OCI-LY1 (cell line): ENCODE data around the gene CTNNA3.

Experiments used
- H2AFZ ChIP-seq: fragments of 200-600 bp; sonication (generic), shearing (Covaris generic); 2 replicates; pipeline ENCODE4 v1.6.0; 2014; ENCODE audit warnings: antibody characterized with exemption, mild to moderate bottlenecking, low read length
- H3F3A ChIP-seq: fragments of 200-600 bp; sonication (generic), shearing (Covaris generic); 2 replicates; pipeline ENCODE4 v1.6.0; 2014; ENCODE audit warnings: mild to moderate bottlenecking, antibody characterized with exemption, low read length, moderate library complexity; ENCODE audit not compliant: insufficient read depth
- H3K27ac ChIP-seq: fragments of 200-600 bp; sonication (generic); 2 replicates; pipeline ENCODE4 v1.5.1; 2014; ENCODE audit warnings: low read length, mixed run types, mild to moderate bottlenecking, low read depth; ENCODE audit not compliant: poor library complexity, severe bottlenecking
- H3K27me3 ChIP-seq: fragments of 200-600 bp; sonication (generic); 2 replicates; pipeline ENCODE4 v1.6.0; 2014; ENCODE audit warnings: antibody characterized with exemption, mild to moderate bottlenecking, low read length, moderate library complexity; ENCODE audit not compliant: insufficient read depth
- H3K36me3 ChIP-seq: fragments of 200-600 bp; sonication (generic); 2 replicates; pipeline ENCODE4 v1.6.1; 2014; ENCODE audit warnings: mild to moderate bottlenecking, antibody characterized with exemption, low read length, moderate library complexity, mixed read lengths; ENCODE audit not compliant: insufficient read depth
- H3K4me1 ChIP-seq: fragments of 200-600 bp; sonication (generic); 2 replicates; pipeline ENCODE4 v1.5.1; 2014; ENCODE audit warnings: mild to moderate bottlenecking, low read length, moderate library complexity; ENCODE audit not compliant: insufficient read depth, severe bottlenecking
- H3K4me2 ChIP-seq: fragments of 200-600 bp; sonication (generic), shearing (Covaris generic); 2 replicates; pipeline ENCODE4 v1.6.1; 2014; ENCODE audit warnings: low read length
- H3K4me3 ChIP-seq: fragments of 200-600 bp; sonication (generic); 2 replicates; pipeline ENCODE4 v1.5.1; 2014; ENCODE audit warnings: low read length, low read depth, mild to moderate bottlenecking, mixed read lengths; ENCODE audit not compliant: poor library complexity, severe bottlenecking
- H3K79me2 ChIP-seq: fragments of 200-600 bp; shearing (Covaris generic); 2 replicates; pipeline ENCODE4 v1.6.1; 2016; ENCODE audit warnings: mixed run types, low read length, mixed read lengths; ENCODE audit not compliant: insufficient read depth
- H3K9ac ChIP-seq: fragments of 200-600 bp; sonication (generic), shearing (Covaris generic); 2 replicates; pipeline ENCODE4 v1.6.1; 2014; ENCODE audit warnings: mild to moderate bottlenecking, low read length, mixed read lengths
- H3K9me2 ChIP-seq: fragments of 200-600 bp; sonication (generic), shearing (Covaris generic); 2 replicates; pipeline ENCODE4 v1.6.1; 2014; ENCODE audit warnings: low read depth, mild to moderate bottlenecking, low read length, mixed read lengths
- H3K9me3 ChIP-seq: fragments of 200-600 bp; shearing (Covaris generic); 2 replicates; pipeline ENCODE4 v1.6.1; 2014; ENCODE audit warnings: low read length, mixed read lengths
- H4K20me1 ChIP-seq: fragments of 200-600 bp; sonication (generic), shearing (Covaris generic); 2 replicates; pipeline ENCODE4 v1.6.0; 2016; ENCODE audit warnings: mild to moderate bottlenecking, low read length; ENCODE audit not compliant: insufficient read depth
- CTCF ChIP-seq: fragments of 200-600 bp; sonication (generic), shearing (Covaris generic); IDR thresholded peaks from 2 replicates; pipeline ENCODE4 v1.5.1; 2017; ENCODE audit warnings: mild to moderate bottlenecking, antibody characterized with exemption, low read length, moderate library complexity, mixed read lengths
- EZH2 ChIP-seq: fragments of 200-600 bp; sonication (generic), shearing (Covaris generic); IDR thresholded peaks from 2 replicates; pipeline ENCODE4 v1.8.0; 2017; ENCODE audit warnings: borderline replicate concordance, mixed run types, mild to moderate bottlenecking, antibody characterized with exemption, low read length, moderate library complexity, mixed read lengths

Gene CTNNA3

GRCh38 chr10:67665491-67665890, 30.5 kb downstream of the CTNNA3 start:
- no peaks in the 10 kb centered on the region for H3F3A ChIP-seq
- no peak overlapping the region for H3K4me3 ChIP-seq
- H2AFZ ChIP-seq, result no peak overlapping the region
- no peaks in the 10 kb centered on the region for H3K4me1 ChIP-seq
- H3K9me2 ChIP-seq, result no peaks in the 10 kb centered on the region
- H3K27me3 ChIP-seq, result no peaks in the 10 kb centered on the region; the same call in 1 of the 2 replicates
- H3K9me3 ChIP-seq, result no peaks in the 10 kb centered on the region
- H3K9ac ChIP-seq, result no peak overlapping the region
- TF ChIP-seq EZH2 (no peak), CTCF (no peak)
- H4K20me1 ChIP-seq, result no peaks in the 10 kb centered on the region
- H3K36me3 ChIP-seq, result no peaks in the 10 kb centered on the region
- no peak overlapping the region for H3K27ac ChIP-seq
- H3K79me2 ChIP-seq, result no peaks in the 10 kb centered on the region
- no peak overlapping the region for H3K4me2 ChIP-seq

GRCh38 chr10:67664942-67665341, 31.1 kb downstream of the CTNNA3 start:
- Histone ChIP-seq H3K9ac (no peak overlapping the region), H4K20me1 (no peaks in the 10 kb centered on the region), H2AFZ (no peak overlapping the region), H3K4me1 (no peaks in the 10 kb centered on the region), H3K27me3 (no peaks in the 10 kb centered on the region; the same call in 1 of the 2 replicates), H3K9me2 (no peaks in the 10 kb centered on the region), H3K27ac (no peak overlapping the region), H3F3A (no peaks in the 10 kb centered on the region), H3K9me3 (no peaks in the 10 kb centered on the region), H3K4me3 (no peak overlapping the region), H3K4me2 (no peak overlapping the region), H3K79me2 (no peaks in the 10 kb centered on the region), H3K36me3 (no peaks in the 10 kb centered on the region)
- no peak for TF ChIP-seq EZH2
- no peak for TF ChIP-seq CTCF

GRCh38 chr10:67663449-67664087, 32.4 kb downstream of the CTNNA3 start:
- H3K9me3 ChIP-seq, result no peaks in the 10 kb centered on the region
- no peaks in the 10 kb centered on the region for H3F3A ChIP-seq
- H3K36me3 ChIP-seq, result no peaks in the 10 kb centered on the region
- H3K9me2 ChIP-seq, result no peaks in the 10 kb centered on the region
- no peaks in the 10 kb centered on the region for H3K4me1 ChIP-seq
- no peak overlapping the region for H3K9ac ChIP-seq
- no peaks in the 10 kb centered on the region for H4K20me1 ChIP-seq
- no peaks in the 10 kb centered on the region; the same call in 1 of the 2 replicates for H3K27me3 ChIP-seq
- H3K4me3 ChIP-seq, result no peak overlapping the region
- TF ChIP-seq EZH2 (no peak), CTCF (no peak)
- no peak overlapping the region for H2AFZ ChIP-seq
- H3K79me2 ChIP-seq, result no peaks in the 10 kb centered on the region
- no peak overlapping the region for H3K4me2 ChIP-seq
- H3K27ac ChIP-seq, result no peak overlapping the region
